Stimulated activated naive B cell treated with anti-CD40 and anti-IgM and Interleukin-4, amounts not matched to agents 10 μg/mL and 1 μg/mL and 100 μg/mL, for 72 hours (primary cell): Measurements from ENCODE around the gene KRTAP10-5.
"Not testable (repeated sequence)": the region's sequence is repeated elsewhere in the genome, so short reads cannot be mapped to it uniquely, and the experiment has no call there.

ENCODE experiments used
- ATAC-seq, 2 donors: fragments of 150-1000 bp; cut with Tn5 transposase; replicated peaks; 2 replicates each; pipeline ENCODE4 v1.10.0; 2021; ENCODE audit warnings: moderate library complexity in 1 of 2
- DNase-seq: peaks from one replicate; pipeline ENCODE4 v3.0.0; 2021
- H3K27ac Mint-ChIP-seq: one replicate; pipeline ENCODE4 v1.8.0; 2022; ENCODE audit warnings: mild to moderate bottlenecking, mixed read lengths
- H3K27me3 Mint-ChIP-seq, 2 donors: one replicate each; pipeline ENCODE4 v1.8.0; 2022; ENCODE audit warnings: mixed read lengths in 2 of 2
- H3K36me3 Mint-ChIP-seq, 2 donors: one replicate each; pipeline ENCODE4 v1.8.0; 2022; ENCODE audit warnings: mixed read lengths in 2 of 2, mild to moderate bottlenecking in 1 of 2
- H3K4me1 Mint-ChIP-seq, 2 donors: one replicate each; pipeline ENCODE4 v1.8.0; 2022; ENCODE audit warnings: mixed read lengths in 2 of 2, mild to moderate bottlenecking in 1 of 2
- H3K4me3 Mint-ChIP-seq, 2 donors: one replicate each; pipeline ENCODE4 v1.8.0; 2022; ENCODE audit warnings: mild to moderate bottlenecking in 2 of 2, mixed read lengths in 2 of 2, moderate library complexity in 1 of 2
- H3K9me3 Mint-ChIP-seq, 2 donors: one replicate each; pipeline ENCODE4 v1.8.0; 2022; ENCODE audit warnings: mixed read lengths in 2 of 2, mild to moderate bottlenecking in 1 of 2

Gene KRTAP10-5

GRCh38 chr21:44575307-44576024 lies 4.9 kb downstream of the KRTAP10-5 start:
- Mint-ChIP-seq H3K36me3 (peaks cover 12 to 21% of the 10 kb centered on the region in 2 donors), H3K4me3 (no peak overlapping the region), H3K4me1 (peaks cover 3 to 5% of the 10 kb centered on the region in 2 donors), H3K27me3 (peaks cover 52 to 63% of the 10 kb centered on the region in 2 donors), H3K27ac (no peak overlapping the region), H3K9me3 (peaks cover 24 to 29% of the 10 kb centered on the region in 2 donors)
- no peak for DNase-seq
- no peak for ATAC-seq

DNA sequence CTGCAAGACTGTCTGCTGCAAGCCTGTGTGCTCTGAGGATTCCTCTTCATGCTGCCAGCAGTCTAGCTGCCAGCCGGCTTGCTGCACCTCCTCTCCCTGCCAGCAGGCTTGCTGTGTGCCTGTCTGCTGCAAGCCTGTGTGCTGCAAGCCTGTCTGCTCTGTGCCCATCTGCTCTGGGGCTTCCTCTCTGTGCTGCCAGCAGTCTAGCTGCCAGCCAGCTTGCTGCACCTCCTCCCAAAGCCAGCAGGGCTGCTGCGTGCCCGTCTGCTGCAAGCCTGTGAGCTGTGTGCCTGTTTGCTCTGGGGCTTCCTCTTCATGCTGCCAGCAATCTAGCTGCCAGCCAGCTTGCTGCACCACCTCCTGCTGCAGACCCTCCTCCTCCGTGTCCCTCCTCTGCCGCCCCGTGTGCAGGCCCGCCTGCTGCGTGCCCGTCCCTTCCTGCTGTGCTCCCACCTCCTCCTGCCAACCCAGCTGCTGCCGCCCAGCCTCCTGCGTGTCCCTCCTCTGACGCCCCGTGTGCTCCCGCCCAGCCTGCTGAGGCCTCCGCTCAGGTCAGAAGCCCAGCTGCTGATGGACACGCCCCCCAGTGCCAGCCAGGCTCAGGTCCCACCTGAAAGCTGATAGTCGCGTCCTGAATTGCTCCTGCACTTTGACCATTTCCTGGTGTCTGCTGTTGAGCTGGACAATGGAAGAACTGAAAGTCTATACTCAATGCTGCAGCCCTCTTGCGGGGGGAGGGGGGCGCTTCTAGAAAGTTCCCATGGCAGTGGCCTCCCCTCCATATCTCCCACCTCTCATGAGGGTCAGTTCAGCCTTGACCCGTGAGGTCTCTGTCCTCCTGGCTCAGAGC lies 5.7 kb downstream of the KRTAP10-5 start:
- peaks cover 44 to 63% of the 10 kb centered on the region in 2 donors for H3K27me3 Mint-ChIP-seq
- H3K4me3 Mint-ChIP-seq: no peak overlapping the region
- ATAC-seq (no peak), DNase-seq (no peak)
- H3K9me3 Mint-ChIP-seq: peaks cover 16 to 23% of the 10 kb centered on the region in 2 donors
- H3K4me1 Mint-ChIP-seq: peaks cover 0 to 5% of the 10 kb centered on the region in 2 donors
- peaks cover 8 to 13% of the 10 kb centered on the region in 2 donors for H3K36me3 Mint-ChIP-seq
- peak overlapping the region; percentile 3 for H3K27ac Mint-ChIP-seq

GRCh38 chr21:44573630-44574456 lies 6.6 kb downstream of the KRTAP10-5 start, which contains the start of gene KRTAP10-4:
KRTAP10-4 (plus strand) TSS chr21:44573729; CDS start chr21:44573759, 30 bp downstream.
- not testable (repeated sequence) for H3K4me1 Mint-ChIP-seq, H3K4me3 Mint-ChIP-seq
- peaks cover 43 to 55% of the 10 kb centered on the region in 2 donors for H3K27me3 Mint-ChIP-seq

DNA sequence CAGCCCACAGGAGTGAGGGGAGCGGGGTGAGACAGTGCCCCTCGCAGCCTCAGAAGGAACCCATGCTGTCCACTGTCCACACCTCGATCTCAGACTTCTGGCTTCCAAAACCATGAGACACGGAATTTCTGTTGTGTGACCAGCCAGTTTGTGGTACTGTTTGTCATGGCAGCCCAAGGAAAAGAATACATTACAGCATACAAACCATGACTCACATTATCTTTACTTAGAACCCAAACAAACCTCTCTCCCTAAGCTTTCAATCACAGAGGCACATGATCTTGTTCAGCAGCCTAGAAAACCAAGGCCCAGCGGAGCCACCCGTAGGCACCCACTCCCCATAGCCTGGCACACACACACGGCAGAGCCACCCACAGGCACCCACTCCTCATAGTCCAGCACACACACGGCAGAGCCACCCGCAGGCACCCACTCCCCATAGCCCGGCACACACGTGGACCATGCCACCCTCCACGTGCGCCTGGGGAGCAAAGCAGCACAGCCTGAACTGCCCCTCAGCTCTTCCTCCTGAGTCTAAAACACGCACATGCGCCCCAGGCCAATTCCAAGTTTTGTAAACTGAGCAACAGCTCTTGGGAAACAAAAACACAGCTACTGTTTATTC lies 7.3 kb downstream of the KRTAP10-5 start:
- ATAC-seq: no peak
- peaks cover 0 to 5% of the 10 kb centered on the region in 2 donors for H3K4me1 Mint-ChIP-seq
- peaks cover 15% of the 10 kb centered on the region in 2 donors for H3K9me3 Mint-ChIP-seq
- no peak overlapping the region for H3K27ac Mint-ChIP-seq
- no peak overlapping the region for H3K4me3 Mint-ChIP-seq
- no peak for DNase-seq
- H3K36me3 Mint-ChIP-seq: peaks cover 4 to 9% of the 10 kb centered on the region in 2 donors
- peaks cover 40 to 56% of the 10 kb centered on the region in 2 donors for H3K27me3 Mint-ChIP-seq

More at GRCh38 chr21:44573630-44574456, 6.6 kb downstream of the KRTAP10-5 start, which contains the start of gene KRTAP10-4:
- DNase-seq, ATAC-seq, H3K36me3 Mint-ChIP-seq: not testable (repeated sequence)
- Mint-ChIP-seq H3K27ac (peak within 1 kb of the TSS; percentile 3), H3K9me3 (peaks cover 16 to 18% of the 10 kb centered on the region in 2 donors)

DNA sequence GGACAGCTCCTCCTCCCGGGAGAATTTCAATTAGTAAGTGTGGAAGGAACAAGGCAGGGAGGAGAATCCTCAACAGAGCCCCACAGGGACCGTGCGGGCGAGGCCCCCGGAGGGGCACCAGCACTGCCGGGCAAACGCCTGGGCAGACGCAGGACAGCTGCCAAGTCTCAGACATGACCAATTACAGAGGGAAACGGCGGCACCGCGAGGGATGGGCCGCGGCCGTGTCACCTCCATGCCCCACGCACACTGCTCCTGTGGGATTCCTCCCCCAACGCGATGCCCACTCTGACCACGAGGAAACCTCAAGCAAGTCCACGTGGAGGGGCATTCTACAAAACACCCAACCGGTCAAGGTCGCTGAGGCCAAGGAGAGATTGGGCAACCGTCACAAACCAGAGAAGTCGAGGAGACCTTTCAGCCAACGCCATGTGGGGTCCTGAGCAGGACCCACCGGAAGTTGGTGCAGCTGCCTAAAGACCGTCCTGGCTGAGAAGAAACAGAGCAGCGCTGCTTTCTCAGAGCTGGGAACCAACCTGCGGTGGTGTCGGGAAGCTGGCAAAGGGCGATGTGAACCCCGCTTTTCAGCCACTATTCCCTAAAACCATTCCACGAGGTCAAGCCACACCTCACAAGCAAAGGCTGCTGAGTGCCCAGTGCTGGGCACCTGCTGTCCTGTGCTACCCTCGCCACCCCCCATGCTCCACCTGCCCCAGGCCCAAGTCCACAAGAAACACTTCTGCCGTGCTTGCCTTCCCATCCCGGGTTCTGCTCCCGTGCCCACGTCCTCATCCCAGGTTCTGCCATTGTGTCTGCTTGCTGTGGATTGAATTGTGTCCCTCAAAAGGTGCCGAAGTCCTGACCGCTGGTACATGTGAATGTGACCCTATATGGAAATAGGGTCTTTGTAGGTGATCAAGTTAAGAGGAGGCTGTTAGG lies 8.3 kb downstream of the KRTAP10-5 start:
- Mint-ChIP-seq H3K4me3 (no peak overlapping the region), H3K27ac (no peak overlapping the region), H3K27me3 (peaks cover 40 to 64% of the 10 kb centered on the region in 2 donors), H3K36me3 (peaks cover 3 to 5% of the 10 kb centered on the region in 2 donors), H3K9me3 (peaks cover 7 to 8% of the 10 kb centered on the region in 2 donors), H3K4me1 (peaks cover 0 to 11% of the 10 kb centered on the region in 2 donors)
- DNase-seq: no peak
- ATAC-seq: no peak

- Mint-ChIP-seq H3K4me3 (no peak overlapping the region), H3K27me3 (peaks cover 40 to 64% of the 10 kb centered on the region in 2 donors), H3K9me3 (peaks cover 5 to 7% of the 10 kb centered on the region in 2 donors), H3K36me3 (peaks cover 3 to 4% of the 10 kb centered on the region in 2 donors), H3K27ac (no peak overlapping the region), H3K4me1 (peaks cover under 1 to 11% of the 10 kb centered on the region in 2 donors)
- DNase-seq (no peak), ATAC-seq (no peak)
Observed at GRCh38 chr21:44571296-44571695, 9.1 kb downstream of the KRTAP10-5 start.

DNA sequence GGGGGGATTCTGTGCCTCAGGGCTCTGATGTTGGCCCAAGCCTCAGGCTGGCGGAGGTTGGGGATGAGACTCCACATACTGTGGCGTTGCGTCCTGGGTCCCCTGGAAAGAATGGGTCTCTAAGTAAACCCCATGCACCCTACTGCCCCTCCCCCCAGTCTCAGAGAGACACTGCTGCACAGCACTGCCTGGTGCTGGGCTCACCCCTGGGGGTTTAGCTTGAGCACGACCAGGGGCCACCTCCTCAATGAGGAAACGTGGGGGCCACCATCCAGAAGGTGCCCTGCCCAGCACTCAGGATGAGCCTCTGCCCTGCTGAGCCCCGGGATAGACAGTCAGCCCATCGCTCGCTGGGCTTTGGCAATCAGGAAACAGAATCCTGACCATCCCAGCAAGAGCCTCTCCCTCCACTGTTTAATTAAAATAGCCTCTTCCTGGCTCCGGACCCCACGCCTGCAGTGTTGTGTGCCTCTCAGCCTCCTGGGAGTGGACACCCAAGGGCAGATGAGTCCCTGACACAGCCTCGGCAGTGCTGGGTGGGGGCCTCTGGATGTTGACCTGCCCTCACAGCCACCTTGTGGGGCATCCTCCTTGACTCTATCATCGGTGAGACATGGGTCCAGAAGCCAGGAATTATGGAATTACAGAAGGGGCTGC lies 10.4 kb downstream of the KRTAP10-5 start:
- H3K27ac Mint-ChIP-seq: no peak overlapping the region
- ATAC-seq: no peak
- H3K36me3 Mint-ChIP-seq: peaks cover 0 to 4% of the 10 kb centered on the region in 2 donors
- no peak overlapping the region for H3K4me3 Mint-ChIP-seq
- peaks cover 32 to 58% of the 10 kb centered on the region in 2 donors for H3K27me3 Mint-ChIP-seq
- DNase-seq: no peak
- peaks cover 3 to 7% of the 10 kb centered on the region in 2 donors for H3K9me3 Mint-ChIP-seq
- peaks cover 6 to 18% of the 10 kb centered on the region in 2 donors for H3K4me1 Mint-ChIP-seq

DNA sequence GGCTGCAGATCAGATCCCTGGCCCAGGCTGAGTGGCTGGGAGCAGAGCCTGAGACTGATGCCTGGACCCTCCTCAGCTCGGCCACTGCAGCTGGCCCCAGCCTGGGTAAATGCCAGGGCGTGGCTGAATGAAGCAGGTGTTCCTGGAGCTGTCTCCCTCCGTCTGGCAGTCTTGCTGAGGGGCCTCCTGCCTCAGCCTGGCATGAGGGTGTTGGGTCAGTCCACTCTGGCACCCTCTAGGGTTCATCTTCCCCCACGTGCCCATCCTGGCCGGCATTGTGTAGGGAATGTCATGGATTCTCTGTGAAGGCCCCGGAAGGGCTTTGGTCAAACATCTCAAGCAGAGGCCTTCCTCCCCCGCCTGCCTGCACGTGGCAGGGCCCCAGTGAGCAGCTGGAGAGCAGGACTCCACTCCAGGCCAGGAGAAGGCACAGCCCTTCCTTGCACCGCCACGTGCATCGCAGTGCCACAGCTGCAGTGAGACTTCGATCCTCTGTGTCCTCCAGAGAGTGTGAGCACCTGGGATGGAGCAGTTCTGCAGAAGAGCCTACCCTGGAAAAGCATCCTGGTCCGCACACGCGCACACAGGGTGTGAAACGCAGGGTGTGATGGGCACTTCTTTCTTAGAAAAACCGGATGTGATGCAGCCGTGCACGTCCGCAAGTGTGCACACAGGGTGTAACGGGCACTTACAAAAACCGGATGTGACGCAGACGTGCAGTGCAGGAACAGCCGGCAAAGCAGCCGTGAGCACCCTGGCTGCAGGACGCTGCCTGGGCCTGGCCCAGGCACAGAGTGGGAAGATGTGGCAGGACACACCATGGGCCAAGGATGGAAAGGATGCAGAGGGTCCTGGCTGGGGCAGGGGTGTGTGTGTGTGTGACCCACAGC lies 11.5 kb downstream of the KRTAP10-5 start:
- peak overlapping the region; percentile 28 for H3K27ac Mint-ChIP-seq

DNA sequence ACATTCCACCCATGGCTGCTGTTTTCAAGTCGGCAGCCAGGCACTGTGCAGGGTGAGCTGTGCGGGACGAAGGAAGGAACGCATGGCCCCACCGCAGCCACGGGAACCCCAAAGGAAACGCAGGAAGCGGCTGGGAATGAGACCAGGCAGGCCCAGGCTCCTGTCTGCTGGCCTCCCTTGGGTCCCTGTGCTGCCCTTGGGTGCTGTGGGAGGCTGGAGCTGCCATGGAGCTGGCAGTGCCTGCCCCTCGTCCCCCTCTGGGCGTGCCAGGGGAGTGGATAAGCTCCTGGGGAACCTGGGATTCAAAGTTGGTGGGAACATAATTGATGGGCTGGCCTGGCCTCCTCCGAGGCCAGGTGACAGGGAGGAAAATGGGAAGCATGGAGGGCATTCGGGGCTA lies 12.1 kb downstream of the KRTAP10-5 start:
- peaks cover 22 to 41% of the 10 kb centered on the region in 2 donors for H3K27me3 Mint-ChIP-seq
- H3K9me3 Mint-ChIP-seq: peaks cover 4 to 7% of the 10 kb centered on the region in 2 donors
- H3K27ac Mint-ChIP-seq: peak overlapping the region; percentile 28
- H3K4me1 Mint-ChIP-seq: peaks cover 8 to 22% of the 10 kb centered on the region in 2 donors
- H3K4me3 Mint-ChIP-seq: no peak overlapping the region
- peaks cover 0 to 4% of the 10 kb centered on the region in 2 donors for H3K36me3 Mint-ChIP-seq
- no peak for DNase-seq
- ATAC-seq: no peak

More for the DNA sequence above, 11.5 kb downstream of the KRTAP10-5 start:
- H3K4me3 Mint-ChIP-seq: no peak overlapping the region
- ATAC-seq: no peak
- no peak for DNase-seq
- H3K9me3 Mint-ChIP-seq: peaks cover 3 to 7% of the 10 kb centered on the region in 2 donors
- H3K27me3 Mint-ChIP-seq: peaks cover 22 to 47% of the 10 kb centered on the region in 2 donors
- H3K4me1 Mint-ChIP-seq: peaks cover 8 to 22% of the 10 kb centered on the region in 2 donors
- peaks cover 0 to 4% of the 10 kb centered on the region in 2 donors for H3K36me3 Mint-ChIP-seq

DNA sequence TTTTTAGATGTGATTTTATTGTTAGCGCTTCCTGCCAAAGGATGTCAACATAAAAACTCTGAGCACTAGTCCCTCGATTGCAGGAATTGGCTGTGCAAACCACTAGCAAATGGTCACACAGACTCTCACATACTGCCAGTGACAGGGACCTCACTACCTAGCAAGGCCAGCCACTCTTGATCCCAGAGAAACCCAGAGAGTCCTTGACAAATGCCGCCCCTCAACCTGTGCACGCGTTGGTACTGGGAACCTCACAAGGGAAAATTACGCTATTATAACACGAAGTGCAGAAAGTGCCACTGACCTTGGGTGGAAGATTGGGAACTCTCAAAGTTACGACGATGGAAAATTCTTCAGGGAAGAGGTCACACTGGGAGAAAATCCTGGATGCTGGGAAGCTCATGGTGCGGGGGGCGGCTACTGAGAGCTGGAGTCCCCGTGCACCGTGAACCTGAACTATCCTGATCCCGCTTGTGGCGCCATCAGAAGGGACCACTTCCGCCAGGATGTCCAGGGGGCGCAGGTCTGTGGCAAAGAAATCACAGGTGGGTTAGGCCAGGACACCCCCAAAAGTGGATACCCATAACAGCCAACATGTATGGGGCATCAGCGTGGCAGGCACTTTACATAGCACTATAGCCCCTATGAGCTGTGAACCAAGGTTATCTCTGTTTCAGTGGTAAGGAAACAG lies 12.8 kb downstream of the KRTAP10-5 start:
- DNase-seq (no peak), ATAC-seq (no peak)
- Mint-ChIP-seq H3K4me3 (no peak overlapping the region), H3K27me3 (peaks cover 16 to 34% of the 10 kb centered on the region in 2 donors), H3K9me3 (peaks cover 5 to 7% of the 10 kb centered on the region in 2 donors), H3K27ac (peak overlapping the region; percentile 16), H3K36me3 (peaks cover 0 to 4% of the 10 kb centered on the region in 2 donors), H3K4me1 (peaks cover 8 to 22% of the 10 kb centered on the region in 2 donors)

GRCh38 chr21:44566403-44566802 lies 14.0 kb downstream of the KRTAP10-5 start:
- H3K4me1 Mint-ChIP-seq: peaks cover 8 to 22% of the 10 kb centered on the region in 2 donors
- H3K4me3 Mint-ChIP-seq: no peak overlapping the region
- DNase-seq (no peak), ATAC-seq (peak; percentile 74 to 76)
- peaks cover 6 to 22% of the 10 kb centered on the region in 2 donors for H3K27me3 Mint-ChIP-seq
- no peak overlapping the region for H3K27ac Mint-ChIP-seq
- peaks cover 2 to 10% of the 10 kb centered on the region in 2 donors for H3K9me3 Mint-ChIP-seq
- peaks cover 2 to 5% of the 10 kb centered on the region in 2 donors for H3K36me3 Mint-ChIP-seq
